ENCODE results near the gene AIRE. TPM values are rescaled to one million over a fixed set of nuclear protein-coding genes. Genes with fewer than 3 reads are reported as not detected.
A peak's percentile ranks its signal among the peaks of the same experiment; 100 is the strongest.

AIRE gene
- total and polyA plus RNA-seq, 2 of the 13 experiments (the other 11 are each of a cell fraction or from before 2014, with no cell fraction given) = not detected

- 0 out of 2 replicates have a peak, but pooled peaks have one; percentile 30 for TF ChIP-seq ZNF788 (CRISPR knock-in tag; IDR thresholded peaks at IDR 0.05; ENCODE audit: borderline replicate concordance)
- TF ChIP-seq FOXO1 (CRISPR knock-in tag; IDR thresholded peaks at IDR 0.05) = peak; percentile 64
- no peak for TF ChIP-seq PRDM10 (CRISPR knock-in tag; IDR thresholded peaks at IDR 0.05; ENCODE audit: low read depth)
- TF ChIP-seq HIC2 (CRISPR knock-in tag; IDR thresholded peaks at IDR 0.05; ENCODE audit: low read depth) = peak; percentile 78
- no peak for TF ChIP-seq ZNF383 (CRISPR knock-in tag; IDR thresholded peaks at IDR 0.05; ENCODE audit: borderline replicate concordance)
- TF ChIP-seq ZNF850 (CRISPR knock-in tag; conservative IDR thresholded peaks at IDR 0.05) = no peak
- no peak for TF ChIP-seq TCF7L2 (IDR thresholded peaks at IDR 0.05; ENCODE audit: low read depth, low read length)
- no peak for TF ChIP-seq ZSCAN20 (CRISPR knock-in tag; IDR thresholded peaks at IDR 0.05; ENCODE audit: borderline replicate concordance)
- TF ChIP-seq, protein P1, sequence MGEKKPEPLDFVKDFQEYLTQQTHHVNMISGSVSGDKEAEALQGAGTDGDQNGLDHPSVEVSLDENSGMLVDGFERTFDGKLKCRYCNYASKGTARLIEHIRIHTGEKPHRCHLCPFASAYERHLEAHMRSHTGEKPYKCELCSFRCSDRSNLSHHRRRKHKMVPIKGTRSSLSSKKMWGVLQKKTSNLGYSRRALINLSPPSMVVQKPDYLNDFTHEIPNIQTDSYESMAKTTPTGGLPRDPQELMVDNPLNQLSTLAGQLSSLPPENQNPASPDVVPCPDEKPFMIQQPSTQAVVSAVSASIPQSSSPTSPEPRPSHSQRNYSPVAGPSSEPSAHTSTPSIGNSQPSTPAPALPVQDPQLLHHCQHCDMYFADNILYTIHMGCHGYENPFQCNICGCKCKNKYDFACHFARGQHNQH (CRISPR knock-in tag; IDR thresholded peaks at IDR 0.05) = no peak
- no peak for TF ChIP-seq ATF6 (CRISPR knock-in tag; conservative IDR thresholded peaks at IDR 0.05)
- TF ChIP-seq LCORL (IDR thresholded peaks at IDR 0.05) = no peak
- TF ChIP-seq LCORL (CRISPR knock-in tag; IDR thresholded peaks at IDR 0.05) = no peak
- TF ChIP-seq HMG20A (CRISPR knock-in tag; IDR thresholded peaks at IDR 0.05; ENCODE audit: borderline replicate concordance) = no peak
- TF ChIP-seq ADNP (CRISPR knock-in tag; IDR thresholded peaks at IDR 0.05) = no peak
- no peak for TF ChIP-seq KDM1A (CRISPR knock-in tag; IDR thresholded peaks at IDR 0.05)
- no peak for TF ChIP-seq HMGA1 (CRISPR knock-in tag; conservative IDR thresholded peaks at IDR 0.05)
- no peak for TF ChIP-seq SNRNP70 (IDR thresholded peaks at IDR 0.05; ENCODE audit: low read depth, low read length)
- 0 out of 2 replicates have a peak, but pooled peaks have one; percentile 46 for TF ChIP-seq MEIS2 (CRISPR knock-in tag; IDR thresholded peaks at IDR 0.05)
- no peak for TF ChIP-seq RELA (CRISPR knock-in tag; IDR thresholded peaks at IDR 0.05)
- no peak for TF ChIP-seq KLF12 (CRISPR knock-in tag; IDR thresholded peaks at IDR 0.05; ENCODE audit: borderline replicate concordance)
- TF ChIP-seq, protein P2, sequence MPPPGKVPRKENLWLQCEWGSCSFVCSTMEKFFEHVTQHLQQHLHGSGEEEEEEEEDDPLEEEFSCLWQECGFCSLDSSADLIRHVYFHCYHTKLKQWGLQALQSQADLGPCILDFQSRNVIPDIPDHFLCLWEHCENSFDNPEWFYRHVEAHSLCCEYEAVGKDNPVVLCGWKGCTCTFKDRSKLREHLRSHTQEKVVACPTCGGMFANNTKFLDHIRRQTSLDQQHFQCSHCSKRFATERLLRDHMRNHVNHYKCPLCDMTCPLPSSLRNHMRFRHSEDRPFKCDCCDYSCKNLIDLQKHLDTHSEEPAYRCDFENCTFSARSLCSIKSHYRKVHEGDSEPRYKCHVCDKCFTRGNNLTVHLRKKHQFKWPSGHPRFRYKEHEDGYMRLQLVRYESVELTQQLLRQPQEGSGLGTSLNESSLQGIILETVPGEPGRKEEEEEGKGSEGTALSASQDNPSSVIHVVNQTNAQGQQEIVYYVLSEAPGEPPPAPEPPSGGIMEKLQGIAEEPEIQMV (CRISPR knock-in tag; IDR thresholded peaks at IDR 0.05; ENCODE audit: low read depth) = no peak
- TF ChIP-seq ZNF138 (CRISPR knock-in tag; IDR thresholded peaks at IDR 0.05; ENCODE audit: low read depth) = no peak
These were observed 17.9 kb downstream of the AIRE start (continued) for GRCh38 chr21:44303490-44303981.

Data from HepG2 (cell line).